ENCODE measurements around the gene TMEM52. TPM values are rescaled to one million over a fixed set of nuclear protein-coding genes. Genes with fewer than 3 reads are reported as not detected.

Gene TMEM52
- total RNA-seq (2014; rRNA removed; shearing (Covaris generic)): 5.3 and 13.7 TPM in 2 replicates

DNA sequence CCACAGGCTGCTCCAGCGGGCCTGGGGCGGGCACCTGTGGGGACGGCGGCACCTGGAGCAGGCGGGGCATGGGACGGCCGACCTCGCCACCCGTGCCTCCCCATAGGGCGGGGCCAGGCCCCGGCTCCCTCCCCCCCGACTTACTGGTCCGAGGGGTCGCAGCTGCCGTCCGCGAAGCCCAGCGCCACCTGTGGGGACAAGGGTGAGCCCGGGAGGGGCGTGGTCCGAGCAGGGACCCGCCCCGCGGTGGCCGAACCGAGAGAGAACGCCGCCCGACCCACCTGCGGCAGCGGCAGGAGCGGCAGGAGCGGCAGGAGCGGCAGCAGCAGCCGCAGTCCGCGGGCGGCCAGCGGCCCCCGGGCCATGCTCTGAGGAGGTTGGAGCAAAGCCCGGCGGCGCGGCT is at the start of gene TMEM52:
TMEM52 (minus strand) TSS at position 379 of the 403 bp plus-strand sequence; CDS start at position 365, 14 bp downstream.
- in situ Hi-C loops (cut with HindIII; ENCODE audit: low sequenced_read_pairs): no loop called here
- no peak for DNase-seq (ENCODE audit: low spot score)

DNA sequence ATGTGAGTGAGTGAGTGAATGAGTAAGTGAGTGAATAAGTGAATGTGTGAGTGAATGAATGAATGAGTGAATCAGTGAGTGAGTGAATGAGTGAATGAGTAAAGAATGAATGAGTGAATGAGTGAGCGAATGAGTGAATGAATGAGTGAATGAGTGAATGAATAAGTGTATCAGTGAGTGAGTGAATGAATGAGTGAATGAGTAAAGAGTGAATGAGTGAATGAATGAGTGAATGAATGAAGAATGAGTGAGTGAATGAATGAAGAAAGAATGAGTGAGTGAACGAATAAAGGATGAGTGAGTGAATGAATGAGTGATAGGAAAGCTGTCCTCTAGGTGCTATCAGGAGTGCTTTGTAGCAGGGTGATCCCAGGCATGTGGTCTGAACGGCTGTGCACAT is 48.8 kb upstream of the TMEM52 start:
- in situ Hi-C loops (cut with HindIII; ENCODE audit: low sequenced_read_pairs): no loop called here
- DNase-seq (ENCODE audit: low spot score): no peak

DNA sequence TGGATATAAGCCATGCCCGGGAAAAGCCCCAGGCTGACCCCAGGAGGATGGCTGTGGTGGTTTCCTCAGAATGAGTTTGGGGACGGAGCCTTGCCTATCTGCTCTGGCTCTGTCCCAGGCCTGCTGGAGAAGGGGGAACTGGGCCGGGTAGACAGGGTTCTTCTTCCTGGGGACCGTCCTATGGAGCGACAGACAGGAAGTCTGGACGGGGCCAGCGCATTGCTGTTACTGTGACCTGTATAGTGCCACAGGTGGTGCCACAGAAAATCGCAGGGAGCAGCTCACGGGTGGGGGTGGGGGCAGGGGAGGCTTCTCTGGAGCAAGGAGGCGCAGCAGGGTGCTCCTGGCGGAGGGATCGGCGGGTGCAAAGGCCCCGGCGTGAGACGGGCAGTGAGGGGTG is 48.1 kb upstream of the TMEM52 start:
- in situ Hi-C loops (cut with HindIII; ENCODE audit: low sequenced_read_pairs): no loop called here
- DNase-seq (ENCODE audit: low spot score): no peak

DNA sequence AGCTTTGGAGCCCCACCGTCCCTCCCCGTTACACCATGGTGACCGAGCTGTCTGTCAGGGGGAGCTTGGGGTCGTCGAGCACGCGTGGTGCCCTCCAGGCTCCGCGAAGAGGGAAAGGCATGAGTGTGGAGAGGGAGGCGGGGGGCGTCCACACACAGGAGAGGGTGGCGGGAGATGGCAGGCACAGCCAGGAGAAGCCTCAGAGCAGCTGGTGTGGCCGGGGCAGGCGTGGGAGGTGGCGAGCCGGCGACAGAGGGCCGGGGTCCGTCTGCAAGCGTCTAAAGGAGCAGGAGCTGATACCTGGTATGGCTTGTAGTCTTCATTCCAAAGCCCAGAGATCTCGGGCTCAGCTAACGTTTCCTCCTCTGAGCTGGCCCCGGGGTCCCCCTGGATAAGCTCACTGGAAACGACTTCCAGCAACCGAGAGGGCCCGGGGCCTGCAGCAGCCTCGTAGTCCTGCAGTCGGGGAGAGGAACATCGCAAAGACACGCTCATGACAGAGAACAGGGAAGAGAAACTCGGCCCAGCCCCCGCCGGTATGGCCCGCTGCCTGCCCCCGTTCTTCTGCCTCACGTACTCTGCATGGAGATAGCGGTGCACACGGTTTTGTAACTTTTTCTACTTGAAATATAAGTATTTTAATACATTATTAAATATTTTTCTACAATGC is 47.1 kb upstream of the TMEM52 start:
- in situ Hi-C loops (cut with HindIII; ENCODE audit: low sequenced_read_pairs): no loop called here
- DNase-seq (ENCODE audit: low spot score): peak; percentile 30

DNA sequence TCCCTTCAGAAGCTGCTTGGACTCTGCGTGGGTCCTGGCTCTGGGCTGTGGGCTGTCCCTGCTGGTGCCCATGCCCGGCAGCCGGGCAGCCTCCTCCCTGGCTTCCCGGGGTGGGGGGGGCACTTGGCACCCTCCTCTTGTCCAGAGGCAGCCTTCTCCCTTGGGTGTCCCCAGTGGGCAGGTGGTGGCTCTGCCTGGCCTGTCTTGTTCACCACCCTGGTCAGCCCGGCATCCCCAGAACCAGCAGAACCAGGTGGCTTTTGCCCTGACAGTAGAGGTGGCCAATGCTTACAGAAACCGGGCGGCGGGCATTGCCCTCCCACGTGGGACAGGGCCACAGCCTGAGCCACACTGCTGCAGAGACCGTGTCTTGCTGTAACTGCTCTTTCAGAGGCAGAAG is 46.5 kb upstream of the TMEM52 start:
- in situ Hi-C loops (cut with HindIII; ENCODE audit: low sequenced_read_pairs): no loop called here
- no peak for DNase-seq (ENCODE audit: low spot score)

DNA sequence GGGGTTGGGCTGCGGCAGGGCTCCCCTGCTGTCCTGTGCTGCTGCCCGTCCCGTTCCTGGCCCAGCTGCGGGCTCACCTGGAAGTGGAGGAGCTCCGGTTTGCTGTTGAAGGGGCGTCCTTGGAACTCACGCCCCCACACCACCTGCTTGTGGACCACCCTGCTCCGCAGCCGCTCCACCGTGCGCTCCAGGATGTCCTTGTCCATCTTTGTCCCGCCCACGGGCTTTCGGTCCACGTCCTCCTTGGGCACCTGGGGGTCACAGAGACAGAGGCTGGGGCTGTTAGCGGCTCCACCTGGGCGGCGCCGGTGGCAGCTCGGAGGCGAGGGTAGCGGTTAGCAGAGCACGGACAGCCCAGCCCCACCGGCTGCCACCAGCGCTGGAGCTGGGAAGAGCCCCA is 45.7 kb upstream of the TMEM52 start:
- no peak for DNase-seq (ENCODE audit: low spot score)
- in situ Hi-C loops (cut with HindIII; ENCODE audit: low sequenced_read_pairs): no loop called here

DNA sequence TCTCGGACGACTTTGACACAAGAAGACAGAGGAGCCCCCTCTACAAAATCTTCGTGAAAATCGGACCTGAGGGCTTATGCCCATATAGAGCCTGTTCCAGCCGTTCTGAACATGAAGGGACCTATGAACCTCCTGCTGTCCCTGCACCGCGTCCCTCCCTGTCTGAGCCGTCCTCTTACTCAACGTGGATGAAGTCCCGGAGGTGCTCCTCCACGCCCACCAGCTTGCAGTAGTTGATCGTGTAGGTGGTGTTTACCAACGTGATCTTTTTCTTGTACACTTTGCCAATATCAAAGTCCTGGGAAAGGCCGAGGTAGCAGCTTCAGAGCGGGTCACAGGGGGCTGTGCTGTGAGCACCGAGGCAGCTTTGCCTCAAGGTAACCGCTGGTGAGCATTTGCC is 44.5 kb upstream of the TMEM52 start:
- in situ Hi-C loops (cut with HindIII; ENCODE audit: low sequenced_read_pairs): no loop called here
- no peak for DNase-seq (ENCODE audit: low spot score)

DNA sequence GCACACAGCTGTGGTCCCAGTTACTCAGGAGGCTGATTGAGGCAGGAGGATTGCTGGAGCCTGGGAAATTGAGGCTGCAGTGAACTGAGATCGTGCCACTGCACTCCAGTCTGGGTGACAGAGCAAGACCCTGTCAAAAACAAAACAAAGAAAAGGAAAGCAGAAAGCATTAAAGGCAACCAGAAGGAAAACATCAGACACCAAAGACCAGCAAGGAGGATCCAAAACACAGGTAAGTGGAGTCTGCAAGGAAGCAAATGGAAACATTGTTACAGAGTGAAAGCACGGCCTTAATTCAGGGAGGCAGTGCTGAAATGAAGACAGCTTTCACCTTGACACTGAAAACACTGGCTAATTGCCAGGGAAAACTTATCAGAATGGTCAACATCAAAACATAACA is 43.7 kb upstream of the TMEM52 start:
- DNase-seq (ENCODE audit: low spot score): no peak

DNA sequence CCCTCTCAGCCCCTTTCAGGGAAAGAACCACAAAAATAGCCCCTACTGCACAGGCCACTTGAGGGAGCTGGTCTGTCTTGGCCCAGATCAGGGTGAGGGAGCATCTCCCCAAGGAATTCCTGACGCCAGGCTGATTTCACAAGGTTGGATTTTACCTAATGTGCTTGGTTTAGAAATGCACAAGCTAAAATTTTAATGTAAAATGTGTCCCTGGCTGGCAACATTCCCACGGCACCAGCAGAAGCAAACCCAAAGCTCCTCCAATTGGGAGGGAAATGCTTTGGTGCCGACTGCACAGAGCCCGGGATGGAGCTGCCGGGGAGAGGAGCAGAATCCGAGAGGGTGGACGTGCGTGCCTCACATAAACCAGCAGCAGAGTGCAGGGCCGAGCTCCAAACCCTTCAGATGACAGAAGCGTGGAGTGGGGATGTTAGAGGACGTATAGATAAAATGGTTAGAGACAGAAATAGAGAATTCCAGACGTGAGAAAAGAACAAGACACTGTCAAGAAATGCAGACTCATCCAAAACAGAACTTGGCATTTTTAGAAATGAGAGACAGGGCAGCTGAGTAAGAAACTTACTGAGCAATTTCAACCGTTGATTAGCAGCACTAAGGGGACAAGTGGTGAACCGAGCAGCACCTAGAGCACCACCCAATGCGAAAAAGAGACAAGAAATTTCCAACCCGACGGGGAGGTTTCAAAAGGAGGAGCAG is 41.6 kb upstream of the TMEM52 start:
- in situ Hi-C loops (cut with HindIII; ENCODE audit: low sequenced_read_pairs): no loop called here
- DNase-seq (ENCODE audit: low spot score): peak; percentile 59

More for the DNA sequence above, 43.7 kb upstream of the TMEM52 start:
- in situ Hi-C loops (cut with HindIII; ENCODE audit: low sequenced_read_pairs): no loop called here

DNA sequence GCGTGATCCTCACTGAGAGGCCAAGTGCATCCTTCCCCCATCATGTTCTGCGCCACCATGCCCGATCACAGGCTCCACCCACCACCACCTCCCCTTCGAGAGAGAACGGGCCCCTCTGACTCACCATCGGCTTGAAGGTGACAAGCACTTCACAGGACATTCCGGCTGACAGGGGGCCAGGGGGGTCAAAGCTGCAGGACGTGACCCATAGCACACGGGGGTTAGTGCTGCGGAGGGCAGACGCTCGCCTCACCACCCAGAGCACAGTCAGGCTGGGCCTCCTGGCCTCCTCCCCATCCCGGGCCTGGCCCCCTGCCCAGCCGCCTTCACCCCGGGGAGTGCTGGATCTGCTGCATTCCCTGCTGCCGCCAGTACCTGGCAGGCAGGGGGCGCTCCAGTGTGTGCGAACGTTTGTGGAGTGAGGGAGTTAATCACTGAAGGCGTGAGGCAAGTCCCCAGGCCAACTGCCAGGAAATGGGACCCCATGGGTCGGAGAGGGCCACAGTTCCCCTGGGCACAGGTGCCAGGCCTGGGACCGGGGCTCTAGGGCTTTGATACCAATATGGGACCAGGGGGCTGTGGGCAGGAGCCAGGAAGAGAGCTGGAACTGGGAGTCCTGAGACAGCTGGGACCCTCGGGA is 40.9 kb upstream of the TMEM52 start:
- in situ Hi-C loops (cut with HindIII; ENCODE audit: low sequenced_read_pairs): no loop called here
- DNase-seq (ENCODE audit: low spot score): peak; percentile 94

DNA sequence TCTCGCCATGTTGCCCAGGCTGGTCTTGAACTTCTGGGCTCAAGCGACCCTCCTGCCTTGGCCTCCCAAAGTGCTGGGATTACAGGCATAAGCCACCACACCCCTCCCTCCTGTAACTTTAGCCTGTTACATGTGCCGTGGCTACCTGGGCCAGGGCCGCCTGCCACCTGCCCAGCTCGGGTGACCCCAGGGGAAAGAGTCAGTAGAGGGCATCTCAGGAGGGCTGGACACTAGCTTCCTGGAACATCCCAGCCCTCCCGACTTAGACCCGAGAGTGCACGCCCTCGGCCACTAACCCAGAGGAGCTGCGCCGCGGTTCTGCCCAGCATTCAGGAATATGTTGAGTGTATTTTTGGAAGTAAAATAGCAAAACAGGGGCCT is 40.4 kb upstream of the TMEM52 start:
- DNase-seq (ENCODE audit: low spot score): no peak
- in situ Hi-C loops (cut with HindIII; ENCODE audit: low sequenced_read_pairs): no loop called here

DNA sequence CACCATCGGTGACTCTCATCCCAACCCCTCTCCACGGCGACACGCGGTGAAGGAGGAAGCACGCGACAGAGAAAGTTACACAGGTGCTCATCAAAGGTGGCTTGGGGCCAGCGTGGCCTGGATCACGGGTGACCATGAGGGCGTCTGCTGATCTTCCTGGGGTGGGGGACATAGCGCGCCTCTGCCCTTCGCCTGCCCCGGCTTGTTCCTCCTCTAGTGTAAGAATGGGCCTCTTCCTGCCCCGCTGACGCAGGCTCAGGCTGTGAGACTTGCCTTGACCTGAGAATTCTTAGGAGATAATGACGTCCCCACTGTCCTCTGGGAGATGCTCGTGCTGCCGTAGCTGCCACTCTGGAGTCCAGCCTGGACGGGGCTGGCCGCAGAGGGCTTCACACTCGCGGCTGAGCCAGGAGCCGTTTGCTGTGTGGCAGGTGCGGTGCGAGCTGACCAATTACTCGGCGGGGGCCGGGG is 39.0 kb upstream of the TMEM52 start:
- in situ Hi-C loops (cut with HindIII; ENCODE audit: low sequenced_read_pairs): no loop called here
- DNase-seq (ENCODE audit: low spot score): no peak

DNA sequence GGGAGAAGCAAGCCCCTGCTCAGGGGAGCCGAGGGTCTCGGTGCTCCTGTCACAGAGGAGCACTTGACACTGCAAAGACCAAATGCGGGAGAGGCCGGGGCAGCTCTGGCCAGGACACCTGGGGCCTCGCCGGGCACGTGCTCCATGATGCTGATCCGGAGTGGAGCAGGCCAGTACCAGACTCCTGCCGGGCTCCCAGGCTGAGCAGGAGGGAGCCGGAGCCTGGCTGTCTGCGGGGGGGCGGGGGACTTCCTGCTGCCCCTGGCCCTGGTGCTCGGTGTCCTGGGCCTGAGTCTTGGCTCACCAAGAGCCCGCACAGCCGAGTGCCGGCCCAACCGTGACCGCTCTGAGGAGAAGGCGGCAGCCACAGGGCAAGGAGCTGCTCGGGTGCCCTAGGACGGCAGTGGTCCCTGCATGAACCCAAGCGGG is 38.5 kb upstream of the TMEM52 start:
- in situ Hi-C loops (cut with HindIII; ENCODE audit: low sequenced_read_pairs): no loop called here
- no peak for DNase-seq (ENCODE audit: low spot score)

DNA sequence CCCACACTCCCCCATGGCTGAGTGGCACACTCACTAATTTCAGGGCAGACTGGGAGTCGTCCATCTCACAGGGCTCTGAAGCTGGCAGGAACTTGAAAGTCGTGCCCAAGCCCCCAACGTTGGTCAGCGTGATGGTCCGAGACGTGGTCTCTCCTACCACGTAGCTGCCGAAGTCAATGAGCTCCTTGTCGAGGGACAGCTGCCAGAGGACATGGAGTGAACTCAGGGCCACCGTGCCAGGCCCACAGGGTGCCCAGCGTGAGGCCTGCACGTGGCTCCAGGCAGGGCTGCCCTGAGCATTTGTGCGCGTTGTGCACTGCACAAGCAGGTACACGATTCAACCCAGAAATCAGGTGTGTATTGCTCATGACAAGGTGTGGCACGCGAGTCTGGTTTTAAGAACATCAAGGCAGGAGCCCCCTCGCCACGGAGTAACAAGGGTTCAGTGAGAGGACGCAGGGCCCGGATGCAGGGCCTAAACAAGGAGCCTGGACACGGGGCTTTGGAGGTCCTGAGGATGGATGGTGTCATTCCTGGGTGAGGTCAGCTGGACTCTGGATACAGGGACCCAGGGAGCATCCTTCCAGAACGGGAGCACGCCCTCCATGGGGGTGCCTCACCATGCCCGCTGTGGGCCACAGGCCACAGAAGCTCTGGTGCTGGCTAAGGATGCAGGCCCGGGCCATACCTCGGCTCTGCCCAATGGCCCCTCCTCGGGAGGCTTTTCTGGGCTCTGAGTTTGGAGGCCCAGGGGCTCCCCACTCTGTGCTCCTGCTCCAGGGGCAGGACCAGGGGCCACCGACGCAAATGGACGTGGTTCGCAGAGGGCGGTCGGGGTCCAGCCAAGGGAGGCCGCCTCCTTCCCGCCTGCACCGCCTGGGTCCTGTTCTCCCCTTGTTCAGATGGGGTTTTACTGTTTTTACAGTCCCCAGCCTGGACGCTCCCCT is 37.8 kb upstream of the TMEM52 start:
- DNase-seq (ENCODE audit: low spot score): no peak
- in situ Hi-C loops (cut with HindIII; ENCODE audit: low sequenced_read_pairs): no loop called here

DNA sequence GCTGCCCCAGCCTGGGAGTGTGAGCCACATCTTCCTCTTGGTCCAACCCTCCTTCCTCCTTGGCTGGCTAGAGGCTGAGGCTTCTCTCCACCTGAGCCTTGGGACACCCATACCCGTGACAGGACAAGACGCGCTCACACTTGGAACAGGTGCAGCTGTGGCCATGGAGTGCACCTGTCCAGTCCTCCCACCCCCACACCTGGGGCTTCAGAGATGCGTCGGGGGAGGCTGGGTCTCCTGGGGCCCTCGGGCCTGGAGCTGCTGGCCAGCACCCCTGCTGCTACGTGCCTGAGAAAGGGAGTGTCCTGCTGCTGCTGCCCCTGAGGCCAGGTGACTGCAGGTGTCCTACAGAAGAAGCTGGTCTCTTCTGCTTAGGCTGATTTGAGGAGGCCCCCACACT is 37.0 kb upstream of the TMEM52 start:
- in situ Hi-C loops (cut with HindIII; ENCODE audit: low sequenced_read_pairs): no loop called here
- DNase-seq (ENCODE audit: low spot score): no peak

DNA sequence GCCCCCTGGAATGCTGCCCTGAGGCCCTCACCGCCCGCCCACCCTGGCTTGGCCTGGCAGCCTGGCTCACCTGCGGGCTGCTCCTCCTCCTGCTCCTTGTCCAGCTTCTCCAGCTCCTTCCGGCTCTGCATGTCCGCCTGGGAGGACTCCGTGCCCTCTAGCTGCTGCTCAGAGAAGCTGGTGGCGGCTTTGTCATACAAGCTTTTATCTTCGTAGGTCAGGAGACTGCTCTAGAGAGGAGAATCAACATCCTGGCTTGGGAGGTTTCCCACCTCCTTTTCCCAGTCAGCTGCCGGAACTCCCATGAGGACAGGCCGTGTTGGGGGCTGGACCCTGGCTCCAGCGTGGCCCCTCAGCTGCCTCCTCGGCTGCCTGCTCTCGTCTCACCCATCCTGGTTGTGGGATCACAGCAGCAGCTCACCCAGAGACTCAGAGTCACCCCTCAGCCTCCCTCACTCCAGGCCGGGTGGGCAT is 36.6 kb upstream of the TMEM52 start:
- in situ Hi-C loops (cut with HindIII; ENCODE audit: low sequenced_read_pairs): no loop called here

DNA sequence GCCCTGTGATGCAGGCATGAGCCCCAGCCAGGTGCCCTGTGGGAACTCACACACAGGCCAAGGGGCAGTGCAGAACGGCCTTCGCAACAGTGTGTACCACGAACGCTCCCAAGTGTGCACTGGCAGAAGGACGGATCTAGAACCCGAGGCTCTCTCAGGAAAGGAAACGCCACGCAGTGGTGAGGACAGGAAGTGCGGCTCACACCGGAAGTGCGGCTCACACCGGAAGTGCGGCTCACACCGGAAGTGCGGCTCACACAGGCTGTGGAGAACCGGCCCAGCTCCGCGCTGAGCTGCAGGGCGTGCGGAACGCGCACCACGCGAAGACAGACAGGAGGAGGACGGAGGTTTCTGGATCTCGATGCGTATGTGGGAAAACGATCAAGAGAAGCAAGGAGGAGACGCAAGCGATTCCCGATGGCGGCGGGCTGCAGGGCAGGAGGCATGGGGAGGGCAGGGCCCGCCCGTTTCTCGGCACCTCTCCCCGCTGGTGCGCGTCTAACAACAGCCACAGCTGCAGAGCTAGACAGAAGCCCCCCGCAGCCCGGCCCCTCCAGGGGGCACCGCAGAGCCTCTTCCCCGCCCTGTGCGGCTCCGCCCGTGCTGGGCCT is 35.9 kb upstream of the TMEM52 start:
- no peak for DNase-seq (ENCODE audit: low spot score)
- in situ Hi-C loops (cut with HindIII; ENCODE audit: low sequenced_read_pairs): no loop called here

More for the DNA sequence above, 36.6 kb upstream of the TMEM52 start:
- DNase-seq (ENCODE audit: low spot score): peak; percentile 22

DNA sequence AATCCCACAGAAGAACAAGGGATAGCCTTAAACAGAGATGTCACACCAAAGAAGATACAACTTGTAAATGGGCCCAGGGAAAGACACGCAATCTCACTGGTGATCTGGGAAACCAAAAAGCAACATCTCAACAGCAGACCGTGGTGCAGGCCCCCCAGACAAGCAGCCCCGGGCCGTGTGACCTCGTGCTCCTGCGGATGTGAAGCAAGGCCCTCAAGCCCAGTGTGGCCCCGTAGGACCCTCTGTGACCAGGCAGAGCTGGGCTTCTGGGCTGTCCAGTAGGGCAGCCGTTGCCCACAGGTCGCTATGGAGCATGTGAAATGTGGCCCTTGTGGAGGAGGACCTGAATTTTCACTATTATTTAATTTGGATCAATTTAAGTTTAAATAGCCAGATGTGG is 34.9 kb upstream of the TMEM52 start:
- in situ Hi-C loops (cut with HindIII; ENCODE audit: low sequenced_read_pairs): no loop called here

DNA sequence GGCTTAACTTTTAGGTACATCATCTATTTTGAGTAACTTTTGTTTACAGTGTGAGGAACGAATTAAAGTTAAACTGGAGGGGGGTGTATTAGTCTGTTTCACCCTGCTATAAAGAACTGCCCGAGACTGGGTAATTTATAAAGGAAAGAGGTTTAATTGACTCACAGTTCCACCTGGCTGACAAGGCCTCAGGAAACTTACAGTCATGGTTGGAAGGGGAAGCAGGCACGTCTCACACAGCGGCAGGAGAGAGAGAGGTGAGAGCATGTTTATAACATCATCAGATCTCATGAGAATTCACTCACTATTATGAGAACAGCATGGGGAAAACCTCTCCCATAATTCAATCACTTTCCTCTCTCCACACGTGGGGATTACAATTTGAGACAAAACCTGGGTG is 31.9 kb upstream of the TMEM52 start:
- in situ Hi-C loops (cut with HindIII; ENCODE audit: low sequenced_read_pairs): no loop called here
- DNase-seq (ENCODE audit: low spot score): no peak

More for the DNA sequence above, 34.9 kb upstream of the TMEM52 start:
- no peak for DNase-seq (ENCODE audit: low spot score)
